Spleen (tissue), 11 donors: ENCODE measurements around the gene ACAN. TPM values are rescaled to one million over a fixed set of nuclear protein-coding genes. Genes with fewer than 3 reads are reported as not detected.

Experiments
- DNase-seq: peaks from one replicate; pipeline ENCODE4 v3.0.0-alpha.2; 2020
- H3K27ac ChIP-seq, 8 donors: fragments of 200-600 bp; sonication (generic) in 7 of 8; 1 replicate in 4 of 8; 2 replicates in 4 of 8; pipeline versions ENCODE4 v1.5.0 to v1.8.0; 2016 to 2021; ENCODE audit warnings: inconsistent platforms in 4 of 8, mild to moderate bottlenecking in 4 of 8, moderate library complexity in 1 of 8
- H3K27me3 ChIP-seq, 7 donors: fragments of 200-600 bp; sonication (generic) in 6 of 7; replicated peaks in 1 of 7; 1 replicate in 4 of 7; 2 replicates in 3 of 7; pipeline versions ENCODE4 v1.5.0 to v1.8.0; 2016 to 2021; ENCODE audit warnings: inconsistent platforms in 3 of 7, mild to moderate bottlenecking in 1 of 7
- H3K36me3 ChIP-seq, 6 donors: fragments of 200-600 bp; sonication (generic) in 5 of 6; 1 replicate in 4 of 6; 2 replicates in 2 of 6; pipeline versions ENCODE4 v1.5.0 to v1.8.0; 2016 to 2021; ENCODE audit warnings: inconsistent platforms in 2 of 6
- H3K4me1 ChIP-seq, 6 donors: fragments of 200-600 bp; sonication (generic) in 5 of 6; 1 replicate in 3 of 6; 2 replicates in 3 of 6; pipeline versions ENCODE4 v1.5.0 to v1.8.0; 2016 to 2021; ENCODE audit warnings: inconsistent platforms in 3 of 6
- H3K4me3 ChIP-seq, 8 donors: fragments of 200-600 bp; sonication (generic) in 7 of 8; 1 replicate in 4 of 8; 2 replicates in 4 of 8; pipeline versions ENCODE4 v1.5.0 to v1.8.0; 2016 to 2021; ENCODE audit warnings: inconsistent platforms in 4 of 8, mild to moderate bottlenecking in 4 of 8, moderate library complexity in 2 of 8
- H3K9me3 ChIP-seq, 8 donors: fragments of 200-600 bp; sonication (generic) in 7 of 8; 1 replicate in 4 of 8; 2 replicates in 4 of 8; pipeline versions ENCODE4 v1.5.0 to v1.8.0; 2016 to 2021; ENCODE audit warnings: inconsistent platforms in 4 of 8
- CTCF ChIP-seq, 11 experiments: fragments of 200-600 bp in 7 of 11; fragments of 450-650 bp in 4 of 11; sonication (generic) in 4 of 11; IDR thresholded peaks in 8 of 11; conservative IDR thresholded peaks in 3 of 11; 1 replicate in 7 of 11; 2 replicates in 4 of 11; pipeline versions ENCODE4 v1.4.0 to v1.8.0; 2016 to 2021; ENCODE audit warnings: antibody characterized with exemption in 11 of 11, inconsistent platforms in 4 of 11, mild to moderate bottlenecking in 1 of 11
- POLR2A ChIP-seq, 3 donors: fragments of 450-650 bp; IDR thresholded peaks; one replicate each; pipeline ENCODE4 v1.5.1; 2017; ENCODE audit warnings: antibody characterized with exemption in 3 of 3, mild to moderate bottlenecking in 1 of 3
- POLR2AphosphoS5 ChIP-seq, 3 donors: sonication (generic); formaldehyde crosslinking; IDR thresholded peaks; one replicate each; pipeline ENCODE4 v1.5.1; 2017; ENCODE audit warnings: antibody characterized with exemption in 3 of 3
- WGBS, 5 donors: extraction: QIAGEN DNeasy Blood & Tissue Kit in 3 of 5; methylation state at CpG; one replicate each; pipeline versions ENCODE4 v1.1.5 to v1.1.7; 2013 to 2018; 5-methylcytosine and 5-hydroxymethylcytosine counted together
- intact Hi-C: fragments of 100-400 bp; cut with DNase I; formaldehyde crosslinking; loops from one replicate; pipeline ENCODE4 v1.15.0; 2023; ENCODE audit warnings: low total_unique reads
- polyA plus RNA-seq, 3 donors: library from polyadenylated mRNA; stranded (reverse); fragments of 200-250 nt; gene quantifications; one replicate each; pipeline ENCODE4 v1.2.1, GENCODE V29; 2013
- total RNA-seq, 7 donors: library from RNA; depleted of rRNA in 3 of 7; stranded (reverse); fragments of >200 nt in 3 of 7; fragmentation: NEBNext Ultra II Directional in 4 of 7; extraction: Animal tissue kit (Norgen Biotek cat#: 25700) in 4 of 7; gene quantifications; one replicate each; pipeline versions ENCODE4 v1.1.0 to v1.2.1, GENCODE V29; 2016 to 2021
- donor health status: healthy with polysubstance abuse.
- donor health status: DM: no; HTN: no; CAD: no; lungs with moderate emphysema.
- donor health status: DM: no; HTN: no; CAD: no.
- donor health status: Bipolar disorder and iron deficiency.
- donor health status: healthy.
- donor health status: DM: no; HTN: no; CAD: no.
- donor health status: DM: yes; HTN: yes; CAD: no.

The ACAN gene
- total and polyA plus RNA-seq, 10 donors: 0.09 to 2.1 (median 0.87) TPM

GRCh38 chr15:88858934-88859333 lies 55.7 kb downstream of the ACAN start:
- H3K27ac ChIP-seq: no peak overlapping the region
- intact Hi-C loops: no loop called here
- TF ChIP-seq POLR2AphosphoS5 (IDR thresholded peaks at IDR 0.05) (no peak), CTCF (IDR thresholded peaks at IDR 0.05 in 8 of 11, conservative IDR thresholded peaks at IDR 0.05 in 3 of 11) (no peak), POLR2A (IDR thresholded peaks at IDR 0.05) (no peak)
- H3K36me3 ChIP-seq: no peaks in the 10 kb centered on the region
- peaks cover 0 to 5% (median 0%) of the 10 kb centered on the region in 7 donors for H3K27me3 ChIP-seq
- H3K4me3 ChIP-seq: no peak overlapping the region
- DNase-seq: no peak
- no peaks in the 10 kb centered on the region for H3K4me1 ChIP-seq
- H3K9me3 ChIP-seq: peaks cover 0 to 18% (median 13%) of the 10 kb centered on the region in 8 donors
- 80 to 91% (median 89%) methylated on average over 5 to 11 of the region's 11 CpGs for WGBS, 5 donors

GRCh38 chr15:88859550-88859949 lies 56.3 kb downstream of the ACAN start:
- peaks cover 0 to 11% (median 6%) of the 10 kb centered on the region in 8 donors for H3K9me3 ChIP-seq
- no peak for DNase-seq
- no peaks in the 10 kb centered on the region for H3K36me3 ChIP-seq
- peaks cover 0 to 5% (median 0%) of the 10 kb centered on the region in 7 donors for H3K27me3 ChIP-seq
- TF ChIP-seq CTCF (IDR thresholded peaks at IDR 0.05 in 8 of 11, conservative IDR thresholded peaks at IDR 0.05 in 3 of 11) (no peak), POLR2A (IDR thresholded peaks at IDR 0.05) (no peak), POLR2AphosphoS5 (IDR thresholded peaks at IDR 0.05) (no peak)
- H3K27ac ChIP-seq: no peak overlapping the region
- intact Hi-C loops: no loop called here
- WGBS, 5 donors: 64 to 84% (median 73%) methylated on average over 7 of the region's 7 CpGs
- H3K4me3 ChIP-seq: no peak overlapping the region
- H3K4me1 ChIP-seq: no peaks in the 10 kb centered on the region

GRCh38 chr15:88860212-88860611 lies 57.0 kb downstream of the ACAN start:
- Histone ChIP-seq H3K9me3 (peaks cover 0 to 5% (median under 1%) of the 10 kb centered on the region in 8 donors), H3K27ac (no peak overlapping the region), H3K4me1 (no peaks in the 10 kb centered on the region), H3K27me3 (peaks cover 0 to 5% (median 0%) of the 10 kb centered on the region in 7 donors), H3K4me3 (no peak overlapping the region), H3K36me3 (no peaks in the 10 kb centered on the region)
- no peak for DNase-seq
- intact Hi-C loops: no loop called here
- no peak for TF ChIP-seq POLR2AphosphoS5 (IDR thresholded peaks at IDR 0.05)
- WGBS, 5 donors: 70 to 86% (median 76%) methylated on average over 7 of the region's 7 CpGs

GRCh38 chr15:88863412-88863811 lies 60.2 kb downstream of the ACAN start:
- TF ChIP-seq POLR2AphosphoS5 (IDR thresholded peaks at IDR 0.05) (no peak), CTCF (IDR thresholded peaks at IDR 0.05 in 8 of 11, conservative IDR thresholded peaks at IDR 0.05 in 3 of 11) (no peak), POLR2A (IDR thresholded peaks at IDR 0.05) (no peak)
- intact Hi-C loops: no loop called here

More at GRCh38 chr15:88863412-88863811, 60.2 kb downstream of the ACAN start:
- H3K4me3 ChIP-seq: no peak overlapping the region
- no peaks in the 10 kb centered on the region for H3K4me1 ChIP-seq
- DNase-seq: no peak
- H3K36me3 ChIP-seq: no peaks in the 10 kb centered on the region
- 39 to 63% (median 43%) methylated on average over 1 of the region's 1 CpG for WGBS, 5 donors
- no peak overlapping the region for H3K27ac ChIP-seq
- peaks cover 0 to 5% (median 0%) of the 10 kb centered on the region in 7 donors for H3K27me3 ChIP-seq
- no peaks in the 10 kb centered on the region for H3K9me3 ChIP-seq
